AG04450 (cell line): ENCODE measurements around the gene RNF130. TPM values are rescaled to one million over a fixed set of nuclear protein-coding genes. Genes with fewer than 3 reads are reported as not detected.

Experiments used
- CTCF ChIA-PET: fragments of 300-600, 350-600 bp; formaldehyde crosslinking; extraction: SDS; loops from one replicate; lab custom pipeline; 2022; ENCODE audit warnings: antibody characterized with exemption, inconsistent platforms; lab: Charles Lee
- POLR2A ChIA-PET: fragments of 350-600 bp; formaldehyde crosslinking; extraction: SDS; loops from one replicate; lab custom pipeline; 2021; ENCODE audit warnings: antibody characterized with exemption, inconsistent platforms; lab: Yijun Ruan, JAX
- DNase-seq: peaks from one replicate; pipeline ENCODE4 v3.0.0-alpha.2; 2011; ENCODE audit warnings: low read depth, low spot score
- H3K27ac ChIP-seq: one replicate; pipeline ENCODE4 v1.5.1; 2012; ENCODE audit warnings: low read depth, low read length, control low read depth
- H3K27me3 ChIP-seq: one replicate; pipeline ENCODE4 v1.6.0; 2012; ENCODE audit warnings: low read length; ENCODE audit not compliant: control insufficient read depth, insufficient read depth
- H3K4me3 ChIP-seq: 2 replicates; pipeline ENCODE4 v1.5.1; 2011; ENCODE audit warnings: mild to moderate bottlenecking, low read depth, low read length, control low read depth
- H3K9me3 ChIP-seq: 2 replicates; pipeline ENCODE4 v1.5.1; 2012; ENCODE audit warnings: low read length; ENCODE audit not compliant: control insufficient read depth, insufficient read depth
- polyA plus RNA-seq: library from polyadenylated mRNA; depleted of rRNA; stranded (reverse); fragments of >200 nt; gene quantifications from 2 replicates; pipeline ENCODE4 v1.2.3, GENCODE V29; 2011
- TF ChIP-seq, protein P1 (sequence below): IDR thresholded peaks from 2 replicates; pipeline ENCODE4 v1.5.1; 2011; ENCODE audit warnings: low read depth, low read length, control low read depth, inconsistent platforms

The RNF130 gene
- polyA plus RNA-seq, 1 experiment = 38.9 TPM

DNA sequence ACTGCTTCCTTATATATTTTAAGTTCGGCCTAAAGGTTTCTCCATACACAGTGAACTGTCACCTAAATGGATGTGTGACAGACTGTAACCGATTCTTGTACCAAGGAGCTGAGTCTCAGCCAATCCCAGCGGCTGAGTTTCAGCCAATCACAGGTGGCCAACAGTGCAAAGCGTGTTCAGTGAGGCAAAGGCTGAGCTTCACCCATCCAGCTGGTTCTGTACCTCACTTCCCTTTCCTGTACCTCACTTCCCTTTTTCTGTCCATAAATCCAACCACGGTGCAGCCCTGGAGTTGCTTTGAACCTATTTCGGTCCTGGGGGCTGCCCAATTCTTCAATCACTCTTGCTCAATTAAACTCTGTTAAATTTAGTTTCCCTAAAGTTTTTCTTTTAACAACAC is 148.1 kb downstream of the RNF130 start:
- TF ChIP-seq, protein P1, sequence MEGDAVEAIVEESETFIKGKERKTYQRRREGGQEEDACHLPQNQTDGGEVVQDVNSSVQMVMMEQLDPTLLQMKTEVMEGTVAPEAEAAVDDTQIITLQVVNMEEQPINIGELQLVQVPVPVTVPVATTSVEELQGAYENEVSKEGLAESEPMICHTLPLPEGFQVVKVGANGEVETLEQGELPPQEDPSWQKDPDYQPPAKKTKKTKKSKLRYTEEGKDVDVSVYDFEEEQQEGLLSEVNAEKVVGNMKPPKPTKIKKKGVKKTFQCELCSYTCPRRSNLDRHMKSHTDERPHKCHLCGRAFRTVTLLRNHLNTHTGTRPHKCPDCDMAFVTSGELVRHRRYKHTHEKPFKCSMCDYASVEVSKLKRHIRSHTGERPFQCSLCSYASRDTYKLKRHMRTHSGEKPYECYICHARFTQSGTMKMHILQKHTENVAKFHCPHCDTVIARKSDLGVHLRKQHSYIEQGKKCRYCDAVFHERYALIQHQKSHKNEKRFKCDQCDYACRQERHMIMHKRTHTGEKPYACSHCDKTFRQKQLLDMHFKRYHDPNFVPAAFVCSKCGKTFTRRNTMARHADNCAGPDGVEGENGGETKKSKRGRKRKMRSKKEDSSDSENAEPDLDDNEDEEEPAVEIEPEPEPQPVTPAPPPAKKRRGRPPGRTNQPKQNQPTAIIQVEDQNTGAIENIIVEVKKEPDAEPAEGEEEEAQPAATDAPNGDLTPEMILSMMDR = no peak
- ChIA-PET POLR2A (no interaction called here), CTCF (no interaction called here)
- no peak overlapping the region for H3K4me3 ChIP-seq
- no peak overlapping the region for H3K27ac ChIP-seq
- H3K27me3 ChIP-seq = peaks cover 5% of the 10 kb centered on the region
- H3K9me3 ChIP-seq = no peaks in the 10 kb centered on the region
- no peak for DNase-seq

DNA sequence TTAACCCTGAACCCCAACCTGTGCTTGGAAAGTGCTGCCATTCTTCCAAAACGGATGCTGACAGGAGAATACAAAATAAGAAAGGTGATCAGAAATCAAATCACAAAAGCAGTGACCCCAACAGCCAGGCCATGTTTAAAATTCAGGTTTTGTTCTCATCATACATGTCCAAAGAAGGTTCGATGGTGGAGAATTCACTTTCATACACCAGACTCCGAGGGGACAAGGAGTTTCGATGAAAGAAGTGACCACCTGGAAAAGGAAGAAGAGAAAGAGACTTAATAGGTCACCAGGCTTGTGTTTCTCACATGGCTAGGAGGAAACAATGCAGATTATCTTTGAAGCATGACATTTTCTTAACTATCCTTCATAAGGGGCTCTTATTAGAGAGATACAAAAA is 151.4 kb downstream of the RNF130 start:
- no peak for DNase-seq
- TF ChIP-seq, protein P1 = no peak
- Histone ChIP-seq H3K27me3 (peaks cover 15% of the 10 kb centered on the region), H3K27ac (no peak overlapping the region), H3K9me3 (no peaks in the 10 kb centered on the region; the same call in 1 of the 2 replicates), H3K4me3 (no peak overlapping the region)
- CTCF ChIA-PET = no interaction called here
- POLR2A ChIA-PET = no interaction called here

DNA sequence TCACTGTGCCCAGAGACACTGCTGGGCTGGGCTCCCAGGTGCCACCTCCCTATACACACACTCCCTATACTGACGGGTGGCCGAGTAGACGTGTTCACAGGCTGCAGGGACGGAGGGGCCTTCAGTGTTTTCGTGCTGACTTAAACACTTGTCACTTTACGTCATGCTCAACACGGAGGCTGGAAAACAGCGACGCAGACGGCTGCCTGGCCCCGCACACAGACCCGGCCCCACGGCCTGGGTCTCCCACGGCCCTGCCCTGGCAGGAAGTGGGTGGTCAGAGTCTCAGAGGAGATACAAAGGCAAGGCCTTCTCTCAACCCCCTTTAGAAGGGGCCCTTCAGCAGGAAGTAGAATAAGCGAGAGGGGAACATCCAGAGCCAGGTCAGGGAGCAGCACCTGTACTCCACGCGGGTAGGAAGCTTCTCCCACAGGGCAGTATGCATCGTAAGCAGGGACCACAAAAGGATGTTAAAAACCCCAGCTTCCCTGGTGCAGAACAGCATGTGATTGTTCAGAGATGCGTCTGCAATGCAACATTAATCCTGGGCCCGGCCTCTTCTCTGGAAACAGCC is 152.0 kb downstream of the RNF130 start:
- peaks cover 16% of the 10 kb centered on the region for H3K27me3 ChIP-seq
- no peak overlapping the region for H3K27ac ChIP-seq
- TF ChIP-seq, protein P1 = no peak
- ChIA-PET CTCF (no interaction called here), POLR2A (no interaction called here)
- H3K4me3 ChIP-seq = no peak overlapping the region
- no peak for DNase-seq
- H3K9me3 ChIP-seq = no peaks in the 10 kb centered on the region; the same call in 1 of the 2 replicates

DNA sequence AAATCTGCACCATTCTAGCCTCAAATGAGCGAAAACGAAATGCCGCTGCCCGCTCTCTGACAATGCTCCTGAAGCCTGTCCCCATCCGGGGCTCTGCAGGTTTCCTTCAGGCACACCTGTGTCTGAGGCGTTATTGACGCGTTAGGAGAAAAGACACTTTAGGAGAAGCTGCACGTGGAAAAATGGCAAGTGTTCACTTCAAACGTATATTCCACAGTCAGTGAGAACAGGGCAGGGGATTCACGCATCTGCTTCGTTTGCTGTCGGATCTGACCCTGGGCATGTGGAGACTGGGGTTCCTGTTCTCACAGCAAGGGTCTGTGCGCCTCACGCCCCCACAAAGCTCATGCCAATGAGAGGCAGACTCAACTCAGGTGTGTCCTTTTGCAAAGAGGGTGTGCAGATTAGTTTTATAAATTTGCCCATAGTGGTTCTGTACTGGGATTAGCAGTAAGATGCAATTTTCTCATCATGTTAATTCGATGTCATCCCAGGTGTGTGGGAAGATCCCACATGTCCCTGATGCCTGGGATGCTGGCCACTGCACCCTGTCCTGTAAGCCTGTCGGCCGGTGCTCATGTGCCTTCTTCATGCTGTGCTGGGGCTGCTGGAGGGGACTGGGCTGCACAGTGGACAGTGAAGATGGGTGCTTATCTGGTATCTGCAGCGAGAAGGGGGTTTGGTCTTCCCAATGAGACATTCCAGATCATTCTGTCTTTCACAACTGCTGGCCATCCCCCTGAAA is 152.6 kb downstream of the RNF130 start:
- Histone ChIP-seq H3K27me3 (peaks cover 16% of the 10 kb centered on the region), H3K9me3 (no peaks in the 10 kb centered on the region; the same call in 1 of the 2 replicates), H3K4me3 (no peak overlapping the region), H3K27ac (no peak overlapping the region)
- DNase-seq = no peak
- ChIA-PET POLR2A (no interaction called here), CTCF (no interaction called here)
- TF ChIP-seq, protein P1 = no peak

DNA sequence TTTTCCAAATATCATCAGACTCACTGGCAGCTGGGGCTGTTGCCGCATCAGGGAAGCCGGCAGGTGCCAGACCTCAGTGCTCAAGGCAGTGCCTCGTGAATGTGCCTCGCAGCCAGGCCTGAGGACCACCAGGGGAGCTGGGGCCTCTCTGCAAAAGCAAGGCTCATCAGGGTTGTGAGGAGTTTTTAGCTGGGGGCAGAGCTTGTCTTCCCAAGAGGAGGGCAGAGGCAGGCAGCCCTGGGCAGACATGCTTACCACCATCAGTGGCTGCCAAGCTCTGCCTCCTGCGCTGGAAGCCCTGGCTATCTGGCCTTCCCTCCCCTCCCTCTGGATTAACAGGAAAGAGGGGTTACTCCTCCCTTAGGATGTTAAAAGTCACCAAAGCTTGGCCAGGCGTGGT is 155.0 kb downstream of the RNF130 start:
- Histone ChIP-seq H3K27ac (no peak overlapping the region), H3K27me3 (peaks cover 16% of the 10 kb centered on the region), H3K4me3 (no peak overlapping the region), H3K9me3 (no peaks in the 10 kb centered on the region; the same call in 1 of the 2 replicates)
- ChIA-PET CTCF (interaction anchor here (0.6 to 1.1 kb wide), 2 partner anchors 8 to 39 kb away, joined by 3 to 4 read pairs; no protein-coding TSS in a partner anchor), POLR2A (no interaction called here)
- no peak for DNase-seq
- TF ChIP-seq, protein P1 = no peak
